DMS114 treated with DMSO at 0.1 percent for 48 hours (cell line): ENCODE results near the gene PCSK4.
"Not testable (repeated sequence)": the region's sequence is repeated elsewhere in the genome, so short reads cannot be mapped to it uniquely, and the experiment has no call there.

Experiments
- DNase-seq: peaks from one replicate; lab custom pipeline; 2025; ENCODE audit not compliant: unreplicated experiment; lab: John Stamatoyannopoulos, UW

Gene PCSK4

DNA sequence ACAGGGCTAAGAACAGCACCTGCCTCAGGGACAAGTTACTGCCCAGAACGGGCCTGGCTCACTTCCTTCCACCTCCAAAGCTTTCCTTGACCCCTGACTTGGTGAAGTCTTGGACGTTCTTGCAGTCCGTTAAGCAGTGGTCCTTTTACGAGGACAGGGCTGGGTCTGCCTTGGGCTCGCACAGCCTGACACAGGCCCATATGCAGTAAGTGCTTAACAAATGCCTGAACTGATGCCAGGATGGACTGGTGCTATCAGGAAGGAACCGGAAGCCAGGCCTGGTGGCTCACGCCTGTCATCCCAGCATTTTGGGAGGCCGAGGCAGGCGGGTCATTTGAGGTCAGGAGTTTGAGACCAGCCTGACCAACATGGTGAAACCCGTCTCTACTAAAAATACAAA, 31.9 kb upstream of the PCSK4 start:
- no peak for DNase-seq

DNA sequence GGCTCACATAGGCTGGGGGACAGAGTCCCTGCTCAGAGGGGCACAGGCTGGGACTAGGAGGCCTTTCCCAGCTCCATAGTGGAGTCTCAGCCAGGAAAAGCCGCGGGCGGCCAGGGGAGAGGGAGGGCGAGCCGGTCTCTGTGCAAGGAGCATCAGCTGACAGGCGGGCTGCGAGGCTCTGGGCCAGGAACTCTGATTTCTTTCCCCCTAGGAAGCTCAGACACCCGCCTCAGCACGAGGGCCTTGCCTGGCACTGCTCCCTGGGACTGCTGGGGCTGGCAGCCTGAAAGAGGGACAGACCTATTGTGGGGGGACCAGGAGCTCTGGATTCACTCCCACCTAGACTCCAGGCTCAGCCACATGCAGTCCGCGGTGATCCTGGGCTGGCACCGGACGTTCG, 31.5 kb upstream of the PCSK4 start:
- no peak for DNase-seq

DNA sequence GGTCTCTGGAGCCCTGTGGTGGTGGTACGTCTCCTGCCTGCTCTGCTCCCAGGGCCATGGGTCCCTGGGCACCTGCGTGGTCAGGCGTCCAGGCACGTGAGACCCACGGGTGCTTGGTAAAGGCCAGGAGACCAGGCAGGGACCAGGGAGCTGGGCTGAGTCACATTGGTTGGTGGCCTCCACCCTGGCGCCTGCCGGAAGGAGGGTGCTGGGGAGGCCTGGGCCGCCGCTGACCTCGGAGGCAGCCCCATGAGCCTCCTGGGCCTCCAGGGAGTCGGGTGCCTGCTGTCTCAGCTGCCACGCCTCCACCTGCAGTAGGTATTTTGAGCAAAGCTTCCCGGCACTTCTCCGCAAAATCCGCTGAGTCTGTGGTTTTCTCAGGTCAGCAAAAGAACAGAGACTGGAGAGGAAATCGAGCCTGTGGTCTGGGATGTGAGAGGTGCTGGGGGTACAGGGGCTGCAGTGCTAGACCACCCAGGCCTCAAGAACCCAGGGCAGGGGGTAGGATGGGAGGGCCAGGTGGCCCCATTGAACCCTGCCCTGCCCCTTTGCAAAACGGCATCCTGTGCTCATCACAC, 30.1 kb upstream of the PCSK4 start:
- no peak for DNase-seq

DNA sequence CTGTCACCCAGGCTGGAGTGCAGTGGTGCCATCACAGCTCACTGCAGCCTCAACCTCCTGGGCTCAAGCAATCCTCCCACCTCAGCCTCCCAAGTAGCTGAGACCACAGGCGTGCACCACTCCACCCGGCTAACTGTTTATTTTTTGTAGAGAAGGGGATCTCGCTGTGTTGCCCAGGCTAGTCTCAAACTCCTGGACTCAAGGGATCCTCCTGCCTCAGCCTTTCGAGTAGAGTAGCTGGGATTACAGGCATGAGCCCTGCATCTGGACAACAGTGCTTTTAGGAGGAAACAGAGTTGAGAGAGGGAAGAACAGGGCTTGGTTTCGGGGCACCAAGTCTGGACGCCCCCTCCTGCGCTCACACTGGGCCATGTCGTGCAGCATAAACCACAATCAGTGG, 29.7 kb upstream of the PCSK4 start:
- not testable (repeated sequence) for DNase-seq

DNA sequence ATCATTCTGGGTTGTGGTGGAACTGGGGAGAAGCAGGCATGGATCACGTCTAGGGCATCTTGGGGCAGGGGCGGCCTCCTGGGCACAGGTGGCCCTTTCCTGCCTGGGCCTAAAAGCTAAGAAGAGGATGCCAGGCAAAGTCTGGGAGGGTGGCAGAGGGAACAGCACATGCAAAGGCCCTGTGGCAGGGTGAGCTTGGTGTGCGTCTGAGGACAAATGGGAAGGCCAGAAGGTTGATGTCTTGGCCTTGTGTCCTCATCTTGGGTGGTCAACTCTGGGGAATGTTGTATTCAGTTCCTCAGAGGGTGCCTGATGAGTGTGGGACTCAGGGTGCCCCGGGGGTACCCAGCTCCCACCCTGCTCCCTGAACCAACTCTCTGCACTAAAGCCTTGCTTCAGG, 28.3 kb upstream of the PCSK4 start:
- no peak for DNase-seq

DNA sequence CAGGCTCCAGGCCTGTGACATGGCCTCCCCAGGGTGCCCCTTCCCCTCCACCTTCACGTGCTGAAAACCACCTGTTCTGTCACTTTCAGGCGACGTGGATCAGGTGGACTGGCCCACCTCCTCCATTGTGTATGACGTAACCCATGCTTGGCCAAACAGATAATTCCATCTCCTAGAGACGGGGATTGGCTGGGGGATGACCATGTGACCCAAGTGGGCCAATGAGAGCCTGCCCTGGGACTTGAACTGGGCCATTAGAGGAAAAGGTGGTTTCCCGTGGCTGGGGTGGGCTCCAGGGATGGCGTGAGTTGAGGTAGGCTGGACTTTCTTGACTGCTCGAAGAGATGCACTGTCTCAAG, 26.2 kb upstream of the PCSK4 start:
- no peak for DNase-seq

DNA sequence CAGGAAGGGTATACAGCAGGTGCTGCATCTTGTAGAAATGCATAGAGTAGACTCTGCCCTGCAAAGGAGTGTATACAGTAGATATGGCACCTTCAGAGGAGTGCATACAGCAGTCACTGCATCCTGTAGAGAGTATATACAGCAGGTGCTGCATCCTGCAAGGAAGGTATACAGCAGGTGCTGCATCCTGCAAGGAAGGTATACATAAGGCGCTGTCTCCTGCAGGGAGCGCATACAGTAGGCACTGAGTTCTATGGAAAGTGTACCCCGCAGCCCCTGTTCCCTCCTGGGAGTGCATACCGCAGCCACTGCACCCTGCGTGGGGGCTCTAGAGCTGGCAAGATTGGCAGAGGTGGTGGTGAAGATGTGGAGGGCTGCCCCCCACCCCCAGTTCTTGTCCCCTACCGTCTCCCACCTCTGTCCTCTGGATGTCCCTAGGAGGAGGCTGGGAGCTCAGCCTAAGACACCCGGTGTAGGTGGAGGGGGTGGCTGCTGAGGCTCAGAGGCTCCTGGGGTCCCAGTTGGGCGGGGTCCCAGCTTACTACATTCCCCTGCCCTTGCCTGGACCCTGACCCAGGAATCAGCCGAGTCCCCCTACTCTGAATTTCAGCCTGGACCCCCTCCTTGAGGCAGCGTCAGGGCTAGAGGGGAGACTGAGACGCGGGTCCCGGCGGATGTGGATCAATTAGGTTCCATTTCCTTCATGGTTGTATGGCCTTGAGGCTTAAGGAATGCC, 25.0 kb upstream of the PCSK4 start:
- DNase-seq = no peak

DNA sequence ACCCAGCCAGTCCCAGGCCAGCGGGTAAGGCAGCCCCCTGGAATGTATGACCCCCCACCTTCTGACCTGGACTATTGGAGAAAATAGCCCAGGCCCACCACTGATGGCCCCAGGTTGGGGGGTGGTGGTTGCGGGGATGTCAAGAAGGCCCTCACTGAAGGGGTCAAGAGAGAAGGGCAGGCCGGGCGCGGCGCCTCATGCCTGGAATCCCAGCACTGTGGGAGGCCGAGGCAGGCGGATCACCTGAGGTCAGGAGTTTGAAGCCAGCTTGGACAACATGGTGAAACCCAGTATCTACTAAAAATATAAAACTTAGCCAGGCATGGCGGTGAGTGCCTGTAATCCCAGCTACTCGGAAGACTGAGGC, 24.1 kb upstream of the PCSK4 start:
- DNase-seq = no peak

DNA sequence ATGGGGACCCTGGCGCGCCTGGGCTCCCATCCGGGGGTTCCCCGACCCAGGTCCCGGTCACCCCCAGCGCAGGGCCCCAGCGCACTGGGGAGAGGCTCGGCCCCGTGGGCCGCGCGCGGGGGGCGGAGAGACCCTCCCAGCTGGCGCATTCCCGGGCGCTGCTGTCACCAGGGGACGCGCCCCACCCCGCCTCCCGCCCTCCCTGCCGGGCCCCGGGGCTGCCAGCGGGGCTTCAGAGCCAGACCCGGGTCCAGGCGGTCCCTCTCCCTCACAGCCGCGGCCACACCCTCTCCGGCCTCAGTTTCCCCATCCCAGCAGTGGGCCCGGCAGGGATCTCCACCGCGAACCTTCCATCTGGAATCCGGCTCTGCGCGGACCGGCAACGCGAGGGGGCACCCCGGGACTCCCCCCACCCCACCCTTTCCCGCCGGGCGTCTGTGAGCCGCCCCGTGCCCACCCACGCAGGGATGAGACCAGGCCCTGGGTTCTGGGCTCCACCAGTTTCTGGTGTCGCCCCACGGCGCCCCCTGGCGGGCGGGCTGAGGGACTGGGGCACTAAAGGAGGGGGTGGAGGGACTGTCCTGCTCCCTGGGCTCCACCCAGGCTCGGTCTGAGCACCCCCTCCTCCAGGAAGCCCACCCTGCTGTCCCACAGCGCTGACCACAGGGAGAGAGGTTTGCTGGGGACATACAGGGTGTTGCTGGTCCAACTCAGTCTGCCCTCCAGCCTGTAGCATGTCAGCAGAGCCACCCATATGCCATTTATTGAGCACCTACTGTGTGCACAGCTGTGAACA, 23.5 kb upstream of the PCSK4 start:
- DNase-seq = no peak

DNA sequence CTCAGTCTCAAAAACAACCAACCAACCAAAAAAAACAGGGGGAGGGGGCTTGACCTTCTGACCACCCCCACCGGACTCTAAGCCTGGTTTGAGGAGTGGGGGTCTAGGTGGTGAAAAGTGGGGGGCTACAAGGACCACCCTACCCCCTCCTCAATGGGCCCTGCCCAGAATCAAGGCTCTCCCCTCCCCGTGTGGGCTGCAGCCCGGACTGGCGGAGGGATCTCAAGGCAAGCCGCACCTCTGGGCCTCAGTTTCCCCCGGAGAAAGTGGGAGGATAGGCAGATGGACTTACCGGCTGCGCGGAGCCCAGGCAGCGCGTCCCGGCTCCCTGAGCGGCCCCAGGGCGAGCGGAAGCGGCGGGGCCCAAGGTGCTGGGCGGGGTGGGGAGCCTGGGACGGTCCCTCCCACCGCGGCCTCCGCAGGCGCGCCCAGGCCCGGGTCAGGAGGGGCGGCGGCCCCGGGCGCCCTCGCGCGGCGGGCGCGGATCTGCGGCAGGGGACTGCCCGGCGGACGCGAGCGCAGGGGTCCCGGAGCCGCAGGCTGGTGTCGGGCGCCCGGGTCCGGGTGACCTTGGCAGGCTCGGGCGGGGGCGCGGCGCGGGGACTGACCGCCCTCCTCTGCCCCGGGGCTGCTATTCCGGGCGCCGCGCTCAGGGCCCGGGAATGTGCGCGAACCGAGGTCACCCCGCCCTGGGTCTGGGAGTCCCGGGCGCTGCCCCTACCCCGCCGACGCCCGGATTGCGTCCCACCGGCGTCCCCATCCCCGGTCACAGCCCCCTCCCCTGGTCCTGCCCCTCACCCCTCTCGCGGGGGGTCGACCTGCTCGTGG, 22.7 kb upstream of the PCSK4 start, which contains the start of gene ADAMTSL5:
Gene ADAMTSL5, minus strand, starts transcription at position 349 of the 828 bp plus-strand sequence. CDS start 2,076 bp downstream, outside the sequence.
- no peak for DNase-seq

DNA sequence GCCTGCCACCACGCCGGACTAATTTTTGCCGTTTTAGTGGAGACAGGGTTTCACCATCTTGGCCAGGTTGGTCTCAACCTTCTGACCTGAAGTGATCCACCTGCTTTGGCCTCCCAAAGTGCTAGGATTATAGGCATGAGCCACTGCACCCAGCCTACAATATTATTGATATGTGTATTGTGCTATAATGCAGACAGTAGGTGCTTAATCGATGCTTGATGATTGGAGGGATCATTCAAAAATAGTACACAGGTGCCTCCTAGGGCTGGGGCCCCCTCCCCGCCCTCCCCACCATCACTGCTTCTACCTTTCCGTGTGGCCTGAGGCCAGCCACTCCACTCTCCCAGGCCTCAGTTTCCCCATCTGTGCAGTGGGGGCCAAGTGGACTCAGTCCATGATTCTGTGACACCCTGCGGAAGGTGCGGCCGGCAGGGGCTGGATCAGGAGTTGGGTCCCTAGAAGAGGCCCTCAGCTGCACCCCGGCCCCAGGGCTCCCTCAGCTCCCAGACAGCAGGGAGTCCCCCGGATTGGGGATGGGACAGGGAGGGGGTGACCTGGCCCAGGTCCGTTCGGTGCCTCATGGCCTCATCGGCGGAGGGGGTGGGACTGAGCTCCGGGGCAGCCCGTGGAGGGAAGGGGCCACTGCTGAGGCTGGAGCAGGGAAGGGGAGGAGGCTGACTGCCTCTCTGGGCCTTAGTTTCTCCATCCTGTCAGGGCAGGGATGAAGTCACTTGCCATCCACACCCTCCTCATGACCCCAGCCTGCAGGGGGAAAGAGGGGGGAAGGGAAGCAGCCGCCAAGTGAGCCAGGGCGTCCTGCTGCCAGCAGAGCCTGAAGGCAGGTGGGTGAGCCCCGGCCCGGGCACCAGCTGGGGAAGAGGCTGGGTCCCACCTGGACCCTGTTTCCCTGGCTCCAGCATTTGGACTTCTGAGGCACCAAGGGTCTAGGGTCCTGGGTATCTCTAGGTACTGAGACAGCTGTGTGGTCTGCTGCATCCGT, 21.5 kb upstream of the PCSK4 start:
- DNase-seq = no peak

DNA sequence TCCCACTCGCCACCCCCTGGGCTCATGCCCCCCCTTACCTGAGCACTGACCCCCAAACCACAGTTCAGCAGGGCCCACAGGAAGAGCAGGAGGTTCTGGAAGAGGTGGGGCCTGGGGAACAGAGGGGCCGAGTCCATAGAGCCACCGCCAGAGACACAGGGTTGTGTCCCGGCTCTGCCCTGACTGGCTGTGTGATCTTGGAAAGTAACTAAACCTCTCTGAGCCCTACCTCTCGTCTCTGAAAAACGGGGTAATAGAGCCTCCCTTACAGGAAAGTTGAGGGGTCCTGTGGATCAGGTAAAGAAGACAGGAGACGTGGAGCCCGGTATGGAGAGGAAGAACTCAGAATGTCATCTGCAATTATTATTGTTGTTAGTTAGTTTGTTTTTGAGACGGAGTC, 20.7 kb upstream of the PCSK4 start:
- DNase-seq = no peak

DNA sequence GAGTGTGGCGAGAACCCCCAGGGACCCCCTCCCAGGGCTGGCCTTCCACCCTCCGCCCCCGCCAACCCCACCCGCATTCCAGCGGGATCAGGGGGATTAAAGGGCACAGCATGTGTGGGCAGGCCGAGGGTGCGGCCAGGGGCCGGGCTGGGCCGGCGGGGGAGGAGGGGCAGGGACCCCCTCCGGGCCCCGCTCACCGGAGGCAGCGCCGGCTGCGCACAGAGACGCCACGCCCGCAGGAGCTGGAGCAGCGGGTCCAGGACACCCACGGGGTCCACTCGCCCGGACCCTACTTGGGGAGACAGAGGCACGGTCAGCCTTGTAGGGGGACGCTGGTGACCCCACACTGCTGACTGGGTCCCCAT, 20.3 kb upstream of the PCSK4 start:
- DNase-seq = no peak

DNA sequence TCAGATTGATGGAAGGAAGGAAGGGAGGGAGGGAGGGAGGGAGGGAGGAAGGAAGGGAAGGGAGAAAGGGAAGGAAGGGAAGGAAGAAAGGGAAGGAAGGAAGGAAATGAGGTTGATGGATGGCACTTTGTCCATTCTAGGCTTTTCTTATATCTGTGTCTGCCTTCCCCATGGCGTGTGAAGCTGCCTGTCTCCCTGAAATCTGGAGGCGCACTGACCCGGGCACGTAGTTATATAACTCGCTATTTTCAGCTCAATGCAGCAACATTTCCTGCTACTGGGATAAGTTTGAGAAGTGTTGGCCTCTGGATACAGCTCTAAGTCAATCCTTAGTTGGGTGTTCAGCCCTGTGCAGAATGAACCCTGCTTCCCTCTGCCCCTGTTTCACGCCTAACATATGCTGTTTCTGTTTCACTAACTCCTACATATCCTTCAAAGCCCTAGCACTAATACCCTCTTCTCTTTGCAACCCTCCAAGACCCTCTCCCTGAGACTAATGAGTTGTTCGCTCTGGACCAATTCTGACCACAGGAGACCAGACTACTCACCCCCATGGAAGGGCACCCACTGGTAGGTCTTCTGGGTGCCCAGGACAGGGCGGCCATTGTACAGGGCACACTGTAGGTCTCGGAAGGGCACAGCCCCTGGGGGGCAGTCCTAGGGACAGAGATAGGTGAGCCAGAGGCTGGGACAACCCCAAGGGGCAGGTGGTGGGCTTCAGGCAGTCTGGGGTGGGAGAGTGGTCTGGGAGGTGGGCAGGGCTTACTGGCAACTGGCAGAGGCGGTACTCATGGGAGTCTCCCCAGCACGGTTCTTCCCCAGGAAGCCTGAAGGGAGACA, 19.7 kb upstream of the PCSK4 start:
- DNase-seq = no peak

DNA sequence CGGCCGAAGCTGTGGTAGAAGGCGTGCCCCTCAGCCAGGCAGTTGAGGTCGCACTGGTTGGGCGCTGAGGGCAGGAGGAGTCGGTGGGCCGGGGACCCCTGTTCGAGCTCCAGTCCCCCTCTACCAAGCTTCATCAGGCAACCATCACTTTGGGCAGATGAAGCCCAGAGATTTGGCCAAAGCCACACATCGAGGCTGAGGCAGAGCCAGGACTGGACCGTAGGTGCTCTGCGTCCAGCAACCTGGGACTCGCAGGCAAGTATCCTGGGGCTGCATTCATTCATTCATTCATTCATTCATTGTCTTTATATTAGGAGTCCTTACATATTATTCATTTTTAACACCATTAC, 18.3 kb upstream of the PCSK4 start:
- no peak for DNase-seq

DNA sequence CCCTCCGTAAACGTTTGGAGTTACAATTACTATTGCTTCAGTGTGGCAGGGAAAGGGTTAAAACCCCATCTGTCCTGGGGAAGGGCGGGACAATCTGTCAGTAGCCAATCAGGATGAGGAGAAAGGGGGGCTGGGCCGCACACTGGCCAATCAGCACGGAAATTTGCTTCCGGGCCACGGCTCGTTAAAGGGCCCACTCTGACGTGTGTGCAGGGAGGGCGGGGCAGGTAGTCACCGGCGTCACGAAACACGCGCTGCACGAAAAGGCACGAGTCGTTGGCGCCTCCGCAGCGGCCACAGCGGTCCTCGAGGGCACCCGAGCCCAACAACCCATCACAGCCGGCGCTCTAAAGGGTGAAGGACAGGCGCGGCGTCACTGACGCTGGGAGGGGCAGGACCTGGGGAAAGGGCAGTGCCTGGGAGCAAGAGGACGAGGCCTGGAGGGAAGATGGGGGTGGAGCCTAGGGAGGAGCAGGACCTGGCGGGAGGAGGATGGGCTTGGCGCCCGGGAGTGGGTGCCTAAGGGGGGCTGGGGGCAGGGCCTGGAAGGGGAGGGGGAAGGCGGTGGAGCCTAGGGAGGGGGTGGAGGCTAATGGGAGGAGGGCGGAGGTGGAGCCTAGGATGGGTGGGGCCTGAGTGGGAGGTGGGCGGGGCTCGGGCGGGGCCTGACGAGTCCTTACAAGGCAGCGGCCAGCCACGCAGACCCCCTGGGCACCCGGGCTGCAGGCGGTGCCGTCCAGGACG, 17.8 kb upstream of the PCSK4 start:
- DNase-seq = peak; percentile 60

DNA sequence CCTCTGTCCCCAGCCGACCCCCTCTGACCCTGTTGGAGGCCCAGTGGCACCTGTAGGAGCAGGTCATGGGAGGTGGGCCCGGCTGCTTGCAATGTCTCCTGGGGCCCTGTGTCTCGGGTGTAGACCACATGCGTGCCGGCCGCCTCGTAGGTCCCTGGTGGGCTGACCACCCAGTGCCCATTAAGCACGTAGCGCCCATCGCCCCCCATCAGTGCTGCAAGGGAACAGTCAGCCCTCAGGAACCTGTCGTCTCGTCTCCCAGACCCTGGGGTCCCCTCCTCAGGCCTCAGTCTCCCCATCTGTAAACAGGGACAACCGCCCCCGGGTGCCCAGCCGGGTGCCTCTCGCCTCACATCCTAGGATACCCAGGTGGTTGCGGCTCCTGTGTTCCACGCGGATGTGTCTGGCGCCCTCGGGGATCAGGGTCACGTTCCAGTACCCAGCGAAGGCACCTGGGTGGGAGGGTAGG, 17.1 kb upstream of the PCSK4 start:
- DNase-seq = no peak

DNA sequence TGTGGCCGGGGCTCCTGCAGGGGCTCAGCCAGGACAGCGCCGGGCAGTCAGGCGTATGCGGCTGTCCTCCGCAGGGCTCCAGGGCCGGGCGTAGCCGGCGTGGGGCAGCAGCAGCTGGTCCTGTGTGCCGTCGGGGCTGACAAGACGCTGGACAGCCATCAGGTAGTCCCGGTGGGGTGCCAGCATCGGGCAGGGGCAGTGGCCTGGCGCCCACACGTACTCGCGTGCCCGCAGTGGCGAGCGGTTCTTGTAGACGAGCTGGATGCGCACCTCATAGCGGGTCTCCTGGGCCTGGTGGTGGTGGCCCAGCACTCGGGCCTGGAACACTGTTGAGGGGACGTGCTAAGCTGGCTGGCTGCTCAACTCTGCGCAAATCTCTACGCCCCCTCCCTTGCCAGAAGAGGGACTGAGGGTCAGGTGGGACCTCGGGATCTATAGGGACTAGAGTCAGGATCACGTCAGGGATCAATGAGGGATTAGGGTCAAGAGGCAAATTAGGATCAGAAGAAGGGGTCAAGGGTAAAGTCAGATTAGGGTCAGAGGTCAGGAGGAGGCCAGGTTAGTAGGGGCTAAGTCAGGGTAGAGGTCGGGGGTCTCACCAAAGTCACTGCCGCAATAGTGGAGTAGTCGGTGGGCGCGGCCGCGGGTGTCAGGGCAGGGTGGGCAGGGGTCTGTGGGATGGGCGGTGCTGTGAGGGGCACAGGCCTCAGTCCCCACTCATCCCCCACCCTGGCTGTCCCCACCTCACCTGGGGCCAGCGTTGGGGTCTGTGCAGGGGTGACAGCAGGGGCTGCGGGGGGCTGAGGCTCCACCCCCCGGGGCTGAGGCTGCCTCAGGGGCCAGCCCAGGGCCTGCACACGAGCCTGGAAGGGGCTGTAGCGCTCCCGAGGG, 16.1 kb upstream of the PCSK4 start:
- DNase-seq = no peak
